HepG2 (cell line): ENCODE results near the gene MRNIP.

Experiments
- ARID2 ChIP-seq: sonication (generic); formaldehyde crosslinking; IDR thresholded peaks from 2 replicates; pipeline ENCODE4 v1.8.1; 2022; ENCODE audit warnings: mild to moderate bottlenecking, missing genetic modification reagents, borderline replicate concordance
- TP53 ChIP-seq: sonication (generic); formaldehyde crosslinking; conservative IDR thresholded peaks from 2 replicates; pipeline ENCODE4 v1.4.0; 2020; ENCODE audit warnings: missing genetic modification reagents
- ZNF326 ChIP-seq: sonication (generic); formaldehyde crosslinking; IDR thresholded peaks from 2 replicates; pipeline ENCODE4 v1.4.0; 2020; ENCODE audit warnings: missing genetic modification reagents, borderline replicate concordance
- ZNF644 ChIP-seq: IDR thresholded peaks from 2 replicates; pipeline ENCODE4 v1.6.1; 2016; ENCODE audit warnings: low read depth

GRCh38 chr5:179822059-179822432 lies 36.6 kb downstream of the MRNIP start:
- TF ChIP-seq ARID2 (CRISPR knock-in tag) (no peak), ZNF326 (CRISPR knock-in tag) (no peak), ZNF644 (CRISPR knock-in tag) (no peak), TP53 (CRISPR knock-in tag) (no peak)
